H1 (cell line): ENCODE measurements around the gene ZFAND4.

Experiments used
- BRCA1 ChIP-seq: IDR thresholded peaks from 2 replicates; pipeline ENCODE4 v1.6.1; 2012; ENCODE audit warnings: low read depth, low read length, improper control_type of control experiment
- CBX5 ChIP-seq: fragments of 300-800, 300-1000 bp; sonication (generic); IDR thresholded peaks from 2 replicates; pipeline ENCODE4 v1.7.1; 2016; ENCODE audit warnings: antibody characterized with exemption, low read length, low read depth
- CREB1 ChIP-seq: IDR thresholded peaks from 2 replicates; pipeline ENCODE4 v1.6.1; 2012; ENCODE audit warnings: inconsistent platforms
- CTCF ChIP-seq, 3 experiments: IDR thresholded peaks; 1 replicate in 2 of 3; 2 replicates in 1 of 3; pipeline versions ENCODE4 v1.5.1 to v1.6.1; 2011; ENCODE audit warnings: low read length in 3 of 3, mild to moderate bottlenecking in 3 of 3, inconsistent platforms in 2 of 3, low read depth in 1 of 3, moderate library complexity in 1 of 3; ENCODE audit not compliant: insufficient read depth in 1 of 3; ENCODE audit errors: control extremely low read depth in 1 of 3
- EP300 ChIP-seq, 2 experiments: IDR thresholded peaks; 1 replicate in 1 of 2; 2 replicates in 1 of 2; pipeline ENCODE4 v1.6.1; 2011 to 2012; ENCODE audit warnings: low read depth in 2 of 2, low read length in 2 of 2, mild to moderate bottlenecking in 2 of 2, borderline replicate concordance in 1 of 2, inconsistent platforms in 1 of 2, moderate library complexity in 1 of 2
- RBBP5 ChIP-seq: IDR thresholded peaks from 2 replicates; pipeline ENCODE4 v1.7.1; 2012; ENCODE audit warnings: low read depth, mild to moderate bottlenecking, inconsistent platforms, low read length, moderate library complexity, borderline replicate concordance
- RXRA ChIP-seq: IDR thresholded peaks from 2 replicates; pipeline ENCODE4 v1.6.1; 2011; ENCODE audit warnings: low read depth, mild to moderate bottlenecking, low read length, moderate library complexity; ENCODE audit not compliant: insufficient read depth
- SP1 ChIP-seq: IDR thresholded peaks from 2 replicates; pipeline ENCODE4 v1.6.1; 2011; ENCODE audit warnings: low read depth, low read length
- TF ChIP-seq, protein P1 (sequence below): IDR thresholded peaks from 2 replicates; pipeline ENCODE4 v1.6.1; 2012; ENCODE audit warnings: inconsistent platforms
- TF ChIP-seq, protein P2 (sequence below): IDR thresholded peaks from 2 replicates; pipeline ENCODE4 v1.6.1; 2012; ENCODE audit warnings: low read length, inconsistent platforms
- TF ChIP-seq, protein P3 (sequence below): IDR thresholded peaks from 2 replicates; pipeline ENCODE4 v1.6.1; 2011; ENCODE audit warnings: low read length, improper control_type of control experiment

DNA sequence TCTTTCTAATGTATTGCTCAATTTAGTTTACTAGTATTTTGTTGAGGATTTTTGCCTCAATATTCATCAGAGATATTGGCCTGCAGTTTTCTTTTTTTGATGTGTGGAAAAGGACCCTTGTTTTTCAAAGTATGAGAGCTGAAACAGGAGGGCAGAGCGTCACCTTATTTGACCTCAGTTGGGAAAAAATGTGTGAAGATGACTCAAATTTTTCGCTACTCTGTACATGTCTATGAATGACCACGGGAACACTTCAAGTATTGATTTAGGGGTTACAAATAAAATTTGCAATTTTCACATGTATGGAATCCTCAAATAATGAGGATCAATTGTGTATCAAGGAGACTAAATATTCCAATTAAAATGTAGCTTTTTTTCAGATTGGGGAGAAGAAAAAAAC is 103.1 kb downstream of the ZFAND4 start:
- TF ChIP-seq CTCF (IDR thresholded peaks at IDR 0.05; ENCODE audit: control extremely low read depth in 1 of 3, insufficient read depth in 1 of 3, low read depth in 1 of 3, low read length in 3 of 3) (no peak), CREB1 (no peak), BRCA1 (no peak), EP300 (IDR thresholded peaks at IDR 0.05; ENCODE audit: borderline replicate concordance in 1 of 2, low read depth in 2 of 2, low read length in 2 of 2) (no peak), RXRA (no peak), CBX5 (no peak), RBBP5 (no peak), SP1 (no peak)
- TF ChIP-seq, protein P1, sequence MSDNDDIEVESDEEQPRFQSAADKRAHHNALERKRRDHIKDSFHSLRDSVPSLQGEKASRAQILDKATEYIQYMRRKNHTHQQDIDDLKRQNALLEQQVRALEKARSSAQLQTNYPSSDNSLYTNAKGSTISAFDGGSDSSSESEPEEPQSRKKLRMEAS, result no peak
- TF ChIP-seq, protein P2, sequence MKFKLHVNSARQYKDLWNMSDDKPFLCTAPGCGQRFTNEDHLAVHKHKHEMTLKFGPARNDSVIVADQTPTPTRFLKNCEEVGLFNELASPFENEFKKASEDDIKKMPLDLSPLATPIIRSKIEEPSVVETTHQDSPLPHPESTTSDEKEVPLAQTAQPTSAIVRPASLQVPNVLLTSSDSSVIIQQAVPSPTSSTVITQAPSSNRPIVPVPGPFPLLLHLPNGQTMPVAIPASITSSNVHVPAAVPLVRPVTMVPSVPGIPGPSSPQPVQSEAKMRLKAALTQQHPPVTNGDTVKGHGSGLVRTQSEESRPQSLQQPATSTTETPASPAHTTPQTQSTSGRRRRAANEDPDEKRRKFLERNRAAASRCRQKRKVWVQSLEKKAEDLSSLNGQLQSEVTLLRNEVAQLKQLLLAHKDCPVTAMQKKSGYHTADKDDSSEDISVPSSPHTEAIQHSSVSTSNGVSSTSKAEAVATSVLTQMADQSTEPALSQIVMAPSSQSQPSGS, result no peak
- TF ChIP-seq, protein P3, sequence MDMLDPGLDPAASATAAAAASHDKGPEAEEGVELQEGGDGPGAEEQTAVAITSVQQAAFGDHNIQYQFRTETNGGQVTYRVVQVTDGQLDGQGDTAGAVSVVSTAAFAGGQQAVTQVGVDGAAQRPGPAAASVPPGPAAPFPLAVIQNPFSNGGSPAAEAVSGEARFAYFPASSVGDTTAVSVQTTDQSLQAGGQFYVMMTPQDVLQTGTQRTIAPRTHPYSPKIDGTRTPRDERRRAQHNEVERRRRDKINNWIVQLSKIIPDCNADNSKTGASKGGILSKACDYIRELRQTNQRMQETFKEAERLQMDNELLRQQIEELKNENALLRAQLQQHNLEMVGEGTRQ, result no peak
